IPS-11a (cell line): ENCODE measurements around the gene CYP4F2.
"Not testable (repeated sequence)": the region's sequence is repeated elsewhere in the genome, so short reads cannot be mapped to it uniquely, and the experiment has no call there.

Experiments used
- H3K4me3 ChIP-seq: one replicate; pipeline ENCODE4 v1.5.1; 2013; ENCODE audit warnings: low read depth, low read length, control low read depth

The CYP4F2 gene

GRCh38 chr19:15897738-15898276, at the start of gene CYP4F2:
TSS of gene CYP4F2 (minus strand) at chr19:15898074. CDS start at chr19:15897611, 463 bp downstream.
- H3K4me3 ChIP-seq = no peak within 1 kb of the TSS

- no peak overlapping the region for H3K4me3 ChIP-seq
Observed at GRCh38 chr19:15945301-15945700, 47.4 kb upstream of the CYP4F2 start.

GRCh38 chr19:15944401-15944800, 46.5 kb upstream of the CYP4F2 start:
- H3K4me3 ChIP-seq = no peak overlapping the region

- H3K4me3 ChIP-seq = no peak overlapping the region
Observed at GRCh38 chr19:15937771-15938170, 39.9 kb upstream of the CYP4F2 start.

GRCh38 chr19:15936950-15937349, 39.1 kb upstream of the CYP4F2 start:
- H3K4me3 ChIP-seq = no peak overlapping the region

GRCh38 chr19:15936173-15936572, 38.3 kb upstream of the CYP4F2 start:
- no peak overlapping the region for H3K4me3 ChIP-seq

- no peak overlapping the region for H3K4me3 ChIP-seq
Observed at GRCh38 chr19:15935167-15935702, 37.4 kb upstream of the CYP4F2 start.

- no peak within 1 kb of the TSS for H3K4me3 ChIP-seq
Observed at GRCh38 chr19:15934332-15935078, 36.6 kb upstream of the CYP4F2 start, which contains the start of gene CYP4F11. TSS of gene CYP4F11 (minus strand) at chr19:15934529. CDS start at chr19:15934408, 121 bp downstream.

- not testable (repeated sequence) for H3K4me3 ChIP-seq
Observed at GRCh38 chr19:15933761-15934331, 36.0 kb upstream of the CYP4F2 start.

GRCh38 chr19:15928321-15928720, 30.4 kb upstream of the CYP4F2 start:
- H3K4me3 ChIP-seq = no peak overlapping the region

GRCh38 chr19:15926484-15926883, 28.6 kb upstream of the CYP4F2 start:
- no peak overlapping the region for H3K4me3 ChIP-seq

GRCh38 chr19:15923702-15924101, 25.8 kb upstream of the CYP4F2 start:
- no peak overlapping the region for H3K4me3 ChIP-seq

GRCh38 chr19:15922021-15922420, 24.1 kb upstream of the CYP4F2 start:
- no peak overlapping the region for H3K4me3 ChIP-seq

- no peak overlapping the region for H3K4me3 ChIP-seq
Observed at GRCh38 chr19:15919243-15919642, 21.4 kb upstream of the CYP4F2 start.

GRCh38 chr19:15915109-15915508, 17.2 kb upstream of the CYP4F2 start:
- no peak overlapping the region for H3K4me3 ChIP-seq

- no peak overlapping the region for H3K4me3 ChIP-seq
Observed at GRCh38 chr19:15913830-15914229, 16.0 kb upstream of the CYP4F2 start.

- no peak overlapping the region for H3K4me3 ChIP-seq
Observed at GRCh38 chr19:15913384-15913783, 15.5 kb upstream of the CYP4F2 start.

GRCh38 chr19:15911599-15912235, 13.8 kb upstream of the CYP4F2 start:
- peak overlapping the region; percentile 31 for H3K4me3 ChIP-seq

GRCh38 chr19:15905026-15905425, 7.2 kb upstream of the CYP4F2 start:
- no peak overlapping the region for H3K4me3 ChIP-seq

GRCh38 chr19:15902898-15903297, 5.0 kb upstream of the CYP4F2 start:
- not testable (repeated sequence) for H3K4me3 ChIP-seq

GRCh38 chr19:15902254-15902653, 4.4 kb upstream of the CYP4F2 start:
- no peak overlapping the region for H3K4me3 ChIP-seq
